ENCODE results near the gene IFT81.

DNA sequence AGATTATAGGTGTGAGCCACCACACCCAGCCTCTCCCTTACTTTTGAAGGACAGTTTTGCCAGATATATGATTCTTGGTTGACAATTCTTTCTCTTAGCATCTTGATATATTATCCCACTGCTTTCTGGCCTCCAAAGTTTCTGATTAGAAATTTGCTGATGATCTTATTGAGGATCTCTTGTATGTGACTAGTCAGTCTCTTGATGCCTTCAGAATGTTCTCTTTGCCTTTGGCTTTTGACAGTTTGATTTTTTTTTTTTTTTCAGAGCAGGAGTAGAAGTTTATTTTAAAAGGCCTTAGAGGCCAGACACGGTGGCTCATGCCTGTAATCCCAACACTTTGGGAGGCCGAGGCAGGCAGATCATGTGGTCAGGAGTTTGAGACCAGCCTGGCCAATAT lies 32.6 kb downstream of the IFT81 start:
- TF ChIP-seq EZH2 (IDR thresholded peaks at IDR 0.05; ENCODE audit: borderline replicate concordance, low read depth, low read length, severe bottlenecking) (no peak), CTCF (IDR thresholded peaks at IDR 0.05; ENCODE audit: borderline replicate concordance, extremely low read depth, low read length, poor library complexity, severe bottlenecking) (no peak)

Data from DND-41 (cell line).